Immature natural killer cell (primary cell): ENCODE data around the gene SENP6. TPM values are rescaled to one million over a fixed set of nuclear protein-coding genes. Genes with fewer than 3 reads are reported as not detected.
"Not testable (repeated sequence)": the region's sequence is repeated elsewhere in the genome, so short reads cannot be mapped to it uniquely, and the experiment has no call there.

Experiments used
- DNase-seq, 3 donors: peaks; one replicate each; pipeline ENCODE4 v3.0.0; 2022; ENCODE audit warnings: mixed read lengths in 1 of 3
- H3K27ac Mint-ChIP-seq, 6 donors: one replicate each; pipeline ENCODE4 v1.8.0; 2020; ENCODE audit warnings: mixed read lengths in 6 of 6, mild to moderate bottlenecking in 5 of 6, inconsistent platforms in 4 of 6, moderate library complexity in 3 of 6
- H3K27me3 Mint-ChIP-seq, 3 donors: one replicate each; pipeline ENCODE4 v1.8.0; 2020 to 2021; ENCODE audit warnings: low read depth in 3 of 3, mild to moderate bottlenecking in 3 of 3, mixed read lengths in 3 of 3, moderate library complexity in 3 of 3, inconsistent platforms in 1 of 3
- H3K36me3 Mint-ChIP-seq, 3 donors: one replicate each; pipeline ENCODE4 v1.8.0; 2020; ENCODE audit warnings: mixed read lengths in 3 of 3, inconsistent platforms in 2 of 3, mild to moderate bottlenecking in 2 of 3
- H3K4me1 Mint-ChIP-seq, 2 donors: one replicate each; pipeline ENCODE4 v1.8.0; 2020; ENCODE audit warnings: inconsistent platforms in 2 of 2, mild to moderate bottlenecking in 2 of 2, mixed read lengths in 2 of 2, moderate library complexity in 1 of 2
- H3K4me3 Mint-ChIP-seq, 5 donors: one replicate each; pipeline ENCODE4 v1.8.0; 2020; ENCODE audit warnings: mild to moderate bottlenecking in 5 of 5, mixed read lengths in 5 of 5, inconsistent platforms in 3 of 5, moderate library complexity in 3 of 5
- H3K9me3 Mint-ChIP-seq, 6 donors: one replicate each; pipeline ENCODE4 v1.8.0; 2020; ENCODE audit warnings: mild to moderate bottlenecking in 6 of 6, mixed read lengths in 6 of 6, inconsistent platforms in 4 of 6, moderate library complexity in 3 of 6
- polyA plus RNA-seq, 3 donors: library from polyadenylated mRNA; unstranded; fragments of 300-500 nt; fragmentation: Illumina TruSeq; gene quantifications; one replicate each; pipeline ENCODE4 v1.2.3, GENCODE V29; 2021

SENP6 gene
- polyA plus RNA-seq, 3 donors from 2014 or later, result 32.5 to 57.3 (median 33.0) TPM

- Mint-ChIP-seq H3K27me3 (no peaks in the 10 kb centered on the region), H3K9me3 (no peaks in the 10 kb centered on the region), H3K27ac (no peak overlapping the region), H3K4me3 (no peak overlapping the region), H3K36me3 (peaks cover 8 to 12% (median 9%) of the 10 kb centered on the region in 3 donors), H3K4me1 (peaks cover 7 to 34% of the 10 kb centered on the region in 2 donors)
- no peak for DNase-seq
These were observed 31.4 kb downstream of the SENP6 start for GRCh38 chr6:75633045-75633444.

- Mint-ChIP-seq H3K4me1 (peaks cover 0 to 6% of the 10 kb centered on the region in 2 donors), H3K36me3 (peaks cover 16 to 34% (median 17%) of the 10 kb centered on the region in 3 donors), H3K4me3 (no peak overlapping the region), H3K9me3 (no peaks in the 10 kb centered on the region), H3K27me3 (no peaks in the 10 kb centered on the region), H3K27ac (no peak overlapping the region)
- no peak for DNase-seq
These were observed 40.6 kb downstream of the SENP6 start for GRCh38 chr6:75642311-75642710.

GRCh38 chr6:75643173-75643572, 41.5 kb downstream of the SENP6 start:
- H3K4me3 Mint-ChIP-seq, result no peak overlapping the region
- peaks cover 0 to 4% of the 10 kb centered on the region in 2 donors for H3K4me1 Mint-ChIP-seq
- H3K36me3 Mint-ChIP-seq, result peaks cover 15 to 33% (median 17%) of the 10 kb centered on the region in 3 donors
- H3K9me3 Mint-ChIP-seq, result no peaks in the 10 kb centered on the region
- no peak overlapping the region for H3K27ac Mint-ChIP-seq
- H3K27me3 Mint-ChIP-seq, result no peaks in the 10 kb centered on the region
- no peak for DNase-seq

GRCh38 chr6:75656479-75656878, 54.8 kb downstream of the SENP6 start:
- no peaks in the 10 kb centered on the region for H3K9me3 Mint-ChIP-seq
- H3K4me1 Mint-ChIP-seq, result no peaks in the 10 kb centered on the region
- DNase-seq, result no peak
- H3K27me3 Mint-ChIP-seq, result no peaks in the 10 kb centered on the region
- peak overlapping the region in 1 of 6 donors; percentile 35 for H3K27ac Mint-ChIP-seq
- H3K36me3 Mint-ChIP-seq, result peaks cover 11 to 45% (median 14%) of the 10 kb centered on the region in 3 donors
- no peak overlapping the region for H3K4me3 Mint-ChIP-seq

GRCh38 chr6:75657327-75657726, 55.6 kb downstream of the SENP6 start:
- Mint-ChIP-seq H3K27ac (peak overlapping the region in 2 of 6 donors; percentile 38 to 41), H3K27me3 (no peaks in the 10 kb centered on the region), H3K4me1 (no peaks in the 10 kb centered on the region), H3K36me3 (peaks cover 11 to 44% (median 11%) of the 10 kb centered on the region in 3 donors), H3K4me3 (no peak overlapping the region), H3K9me3 (no peaks in the 10 kb centered on the region)
- no peak for DNase-seq

- Mint-ChIP-seq H3K27ac (no peak overlapping the region), H3K27me3 (no peaks in the 10 kb centered on the region), H3K4me3 (no peak overlapping the region), H3K9me3 (no peaks in the 10 kb centered on the region), H3K36me3 (peaks cover 8 to 39% (median 30%) of the 10 kb centered on the region in 3 donors), H3K4me1 (peaks cover 0 to 3% of the 10 kb centered on the region in 2 donors)
- no peak for DNase-seq
These were observed 64.9 kb downstream of the SENP6 start for GRCh38 chr6:75666592-75666991.

- Mint-ChIP-seq H3K4me1 (no peaks in the 10 kb centered on the region), H3K27ac (no peak overlapping the region), H3K9me3 (no peaks in the 10 kb centered on the region), H3K27me3 (peaks cover 0 to 1% (median 0%) of the 10 kb centered on the region in 3 donors), H3K36me3 (peaks cover 3 to 36% (median 16%) of the 10 kb centered on the region in 3 donors), H3K4me3 (no peak overlapping the region)
- DNase-seq, result no peak
These were observed 72.2 kb downstream of the SENP6 start for GRCh38 chr6:75673884-75674283.

GRCh38 chr6:75676377-75676776, 74.7 kb downstream of the SENP6 start:
- H3K4me3 Mint-ChIP-seq, result no peak overlapping the region
- H3K27me3 Mint-ChIP-seq, result peaks cover 0 to 1% (median 0%) of the 10 kb centered on the region in 3 donors
- peaks cover 22 to 53% (median 38%) of the 10 kb centered on the region in 3 donors for H3K36me3 Mint-ChIP-seq
- no peak for DNase-seq
- no peaks in the 10 kb centered on the region for H3K9me3 Mint-ChIP-seq
- no peak overlapping the region for H3K27ac Mint-ChIP-seq
- no peaks in the 10 kb centered on the region for H3K4me1 Mint-ChIP-seq

- H3K27ac Mint-ChIP-seq, H3K27me3 Mint-ChIP-seq, DNase-seq, H3K4me3 Mint-ChIP-seq, H3K9me3 Mint-ChIP-seq: not testable (repeated sequence)
- H3K36me3 Mint-ChIP-seq, result peaks cover 52 to 83% (median 82%) of the 10 kb centered on the region in 3 donors
- peaks cover 2 to 35% of the 10 kb centered on the region in 2 donors for H3K4me1 Mint-ChIP-seq
These were observed 80.9 kb downstream of the SENP6 start for GRCh38 chr6:75682548-75682947.

- Mint-ChIP-seq H3K4me1 (peaks cover 2 to 35% of the 10 kb centered on the region in 2 donors), H3K36me3 (peaks cover 52 to 82% (median 81%) of the 10 kb centered on the region in 3 donors)
- not testable (repeated sequence) for H3K4me3 Mint-ChIP-seq, H3K27ac Mint-ChIP-seq, H3K27me3 Mint-ChIP-seq, H3K9me3 Mint-ChIP-seq, DNase-seq
These were observed 81.3 kb downstream of the SENP6 start for GRCh38 chr6:75683005-75683404.

GRCh38 chr6:75687535-75687934, 85.9 kb downstream of the SENP6 start:
- not testable (repeated sequence) for H3K9me3 Mint-ChIP-seq, H3K27me3 Mint-ChIP-seq, H3K4me3 Mint-ChIP-seq, DNase-seq
- Mint-ChIP-seq H3K36me3 (peaks cover 21 to 42% (median 41%) of the 10 kb centered on the region in 3 donors), H3K27ac (peak overlapping the region in 2 of 6 donors; percentile 31 to 48), H3K4me1 (peaks cover 2 to 35% of the 10 kb centered on the region in 2 donors)

- not testable (repeated sequence) for H3K4me3 Mint-ChIP-seq, H3K27me3 Mint-ChIP-seq, H3K9me3 Mint-ChIP-seq, H3K27ac Mint-ChIP-seq, DNase-seq
- peaks cover 19 to 38% (median 37%) of the 10 kb centered on the region in 3 donors for H3K36me3 Mint-ChIP-seq
- peaks cover 2 to 35% of the 10 kb centered on the region in 2 donors for H3K4me1 Mint-ChIP-seq
These were observed 86.3 kb downstream of the SENP6 start for GRCh38 chr6:75687937-75688336.

- Mint-ChIP-seq H3K27me3 (peaks cover 0 to 3% (median 2%) of the 10 kb centered on the region in 3 donors), H3K36me3 (peaks cover 8 to 26% (median 21%) of the 10 kb centered on the region in 3 donors), H3K4me3 (no peak overlapping the region), H3K9me3 (no peaks in the 10 kb centered on the region), H3K4me1 (peaks cover 0 to 27% of the 10 kb centered on the region in 2 donors), H3K27ac (peak overlapping the region in 1 of 6 donors; percentile 36)
- DNase-seq, result no peak
These were observed 87.9 kb downstream of the SENP6 start for GRCh38 chr6:75689576-75689975.

GRCh38 chr6:75691012-75691411, 89.3 kb downstream of the SENP6 start:
- Mint-ChIP-seq H3K4me3 (no peak overlapping the region), H3K27ac (no peak overlapping the region)

GRCh38 chr6:75693534-75693933, 91.9 kb downstream of the SENP6 start:
- Mint-ChIP-seq H3K27me3 (peaks cover 0 to 3% (median 2%) of the 10 kb centered on the region in 3 donors), H3K4me1 (no peaks in the 10 kb centered on the region), H3K4me3 (no peak overlapping the region), H3K9me3 (no peaks in the 10 kb centered on the region), H3K27ac (no peak overlapping the region), H3K36me3 (peaks cover 16 to 22% (median 17%) of the 10 kb centered on the region in 3 donors)
- DNase-seq, result no peak

More at GRCh38 chr6:75691012-75691411, 89.3 kb downstream of the SENP6 start:
- DNase-seq, result no peak
- Mint-ChIP-seq H3K27me3 (peaks cover 0 to 3% (median 2%) of the 10 kb centered on the region in 3 donors), H3K36me3 (peaks cover 8 to 24% (median 16%) of the 10 kb centered on the region in 3 donors), H3K4me1 (peaks cover 0 to 13% of the 10 kb centered on the region in 2 donors), H3K9me3 (no peaks in the 10 kb centered on the region)
